GM19438 (cell line): Measurements from ENCODE around the gene CELF2.

Source experiments
- ATAC-seq: cut with Tn5 transposase; IDR thresholded peaks from one replicate; pipeline ENCODE4 v1.9.1; 2021; ENCODE audit warnings: low read depth; ENCODE audit not compliant: unreplicated experiment

The CELF2 gene

DNA sequence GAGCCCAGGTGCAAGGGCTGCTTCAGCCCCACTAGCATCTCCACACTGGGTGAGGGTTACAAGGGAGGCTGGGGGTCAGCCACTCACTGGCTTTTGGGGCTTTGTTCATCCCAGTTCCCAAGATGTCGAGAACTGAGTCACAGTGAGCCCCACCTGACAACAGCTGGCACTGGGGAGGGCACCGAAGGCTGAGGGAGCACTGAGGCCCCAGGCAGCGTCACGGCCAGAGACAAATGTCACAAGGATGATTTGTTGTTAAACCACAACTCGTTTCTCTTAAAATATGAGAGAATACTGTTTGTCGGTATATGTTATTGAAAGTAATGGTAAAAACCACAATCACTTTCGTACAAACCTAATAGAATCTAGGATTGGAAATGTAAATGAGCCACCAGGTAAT lies 219.9 kb downstream of the CELF2 start:
- no peak for ATAC-seq

DNA sequence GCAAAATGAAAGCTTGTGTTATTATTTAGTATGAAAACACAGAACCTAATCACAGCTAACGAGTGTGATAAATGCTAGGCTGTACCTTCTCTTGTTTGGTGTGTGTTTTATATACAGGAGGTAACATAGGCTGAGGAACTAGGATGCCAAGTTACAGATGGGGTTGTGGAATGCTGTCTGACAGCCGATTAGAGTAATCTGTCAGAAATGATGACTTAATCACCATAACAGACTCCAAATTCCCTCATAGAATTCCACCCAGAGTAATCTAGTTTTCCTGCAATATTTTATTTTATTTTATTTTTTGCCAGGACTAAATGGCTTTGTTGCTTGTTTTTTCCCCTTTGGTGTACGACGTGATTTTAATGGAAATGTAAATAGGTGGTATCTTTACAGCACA lies 221.2 kb downstream of the CELF2 start:
- no peak for ATAC-seq

DNA sequence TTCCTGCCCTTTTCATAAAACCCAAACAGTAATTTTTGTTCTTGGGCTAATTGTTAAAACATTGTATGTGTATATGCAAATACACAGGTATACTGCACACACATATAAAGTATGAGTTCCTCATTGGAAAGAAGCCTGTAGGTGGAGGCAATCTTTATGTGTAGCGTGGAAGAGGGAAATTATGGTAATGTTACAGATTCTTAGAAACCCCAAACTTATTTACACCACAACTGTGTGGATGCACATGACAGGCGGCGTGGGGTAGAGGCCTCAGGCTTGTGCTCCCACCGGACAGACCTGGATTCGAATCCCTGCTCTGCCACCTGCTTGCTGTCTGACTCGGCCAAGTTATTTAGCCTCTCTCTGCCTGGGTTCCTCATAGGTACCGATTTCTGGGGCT lies 223.0 kb downstream of the CELF2 start:
- no peak for ATAC-seq

DNA sequence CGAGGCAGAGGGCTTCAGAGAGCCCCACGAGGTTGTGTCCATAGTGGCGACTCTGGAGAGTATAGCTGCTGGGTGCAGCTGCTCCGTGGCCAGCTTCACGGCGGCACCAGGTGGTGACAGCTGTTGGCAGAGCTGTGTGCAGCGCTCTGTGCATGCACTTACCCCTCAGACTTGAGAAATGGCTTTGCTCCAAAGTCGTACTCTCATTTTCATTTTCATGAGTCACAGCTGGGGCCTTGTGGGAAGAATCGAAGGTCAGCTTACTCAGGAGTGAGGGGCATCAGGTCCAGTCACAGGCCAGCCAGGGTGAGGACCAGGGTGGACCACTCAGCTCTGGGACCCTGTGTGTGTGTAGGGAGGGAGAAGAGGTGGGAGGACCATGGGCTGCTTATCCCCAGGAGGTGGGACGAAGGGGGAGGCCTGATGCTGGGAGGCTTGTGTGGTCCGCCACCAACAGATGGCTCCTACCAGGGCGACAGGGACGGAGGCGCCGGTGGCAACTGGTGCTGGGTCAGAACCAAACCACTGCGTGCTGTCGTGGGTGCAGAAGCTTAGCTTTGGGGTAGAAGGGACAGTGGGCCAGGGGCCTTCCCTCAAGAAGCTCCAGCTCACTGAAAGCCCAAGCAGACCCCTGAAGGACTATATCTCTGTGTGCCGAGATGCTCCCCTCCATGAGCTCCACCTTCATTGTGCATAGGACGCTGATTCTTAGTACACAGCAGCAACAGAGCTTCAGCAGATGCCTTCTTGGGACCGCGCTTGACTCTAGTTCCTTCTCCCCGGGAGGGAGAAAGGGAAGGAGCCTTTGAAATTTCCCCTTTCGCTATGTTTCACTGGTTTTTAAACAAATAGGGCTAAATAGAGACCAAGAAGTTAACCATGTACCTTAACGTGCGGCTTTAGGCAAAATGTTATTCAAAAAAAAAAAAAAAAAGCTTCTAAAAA lies 225.0 kb downstream of the CELF2 start:
- peak; percentile 71 for ATAC-seq

- ATAC-seq = no peak
Measured at GRCh38 chr10:11243425-11244222, 226.0 kb downstream of the CELF2 start.

- no peak for ATAC-seq
Measured at GRCh38 chr10:11245095-11245479, 227.4 kb downstream of the CELF2 start.

DNA sequence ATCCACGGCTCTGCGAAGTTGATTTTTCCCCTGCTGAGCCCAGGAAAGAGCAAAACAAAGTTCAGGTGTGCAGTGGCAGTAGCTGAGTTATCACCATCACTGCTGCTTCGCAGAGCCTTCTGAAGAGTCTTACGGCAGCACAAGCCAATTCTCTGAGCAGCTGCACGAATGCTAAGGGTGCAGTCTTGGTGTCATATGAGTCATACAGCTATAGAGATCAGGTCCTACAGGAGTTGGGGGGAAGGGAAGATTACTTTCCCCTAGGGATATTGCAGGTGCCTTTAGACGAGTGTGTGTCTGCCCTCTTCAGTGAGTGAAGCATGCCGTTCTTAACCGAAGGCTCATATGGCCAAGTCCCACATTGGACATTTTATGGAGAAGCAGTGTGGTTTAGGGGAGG lies 227.8 kb downstream of the CELF2 start:
- peak; percentile 44 for ATAC-seq

DNA sequence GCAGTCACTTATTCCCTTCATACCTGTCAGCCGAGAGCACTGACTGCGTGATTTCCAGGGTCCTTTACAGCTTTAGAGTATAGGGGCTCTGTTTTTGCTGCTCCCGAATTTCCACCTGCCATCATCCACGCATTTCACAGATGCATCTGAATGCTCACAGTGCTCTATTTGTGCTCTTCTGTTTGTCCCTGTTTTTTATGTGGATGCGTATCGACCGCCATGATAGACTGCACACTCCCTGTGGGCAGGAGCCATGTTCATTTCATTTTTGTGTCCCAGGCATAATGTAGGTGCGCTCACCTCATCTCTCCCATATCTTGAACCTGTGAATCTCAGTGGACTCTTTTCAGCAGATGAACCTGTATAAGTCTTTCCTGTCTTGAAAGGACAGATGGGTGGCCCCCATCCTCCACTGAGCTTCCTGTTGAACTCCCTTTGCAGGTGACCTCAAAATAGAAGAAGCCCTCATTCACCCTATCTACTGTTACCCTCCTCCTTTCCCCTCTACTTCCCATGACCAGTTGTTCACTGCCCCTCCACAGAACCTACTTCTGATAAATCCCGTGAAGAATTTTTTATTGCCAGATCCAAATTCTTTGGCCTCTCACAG lies 228.4 kb downstream of the CELF2 start:
- ATAC-seq = no peak

DNA sequence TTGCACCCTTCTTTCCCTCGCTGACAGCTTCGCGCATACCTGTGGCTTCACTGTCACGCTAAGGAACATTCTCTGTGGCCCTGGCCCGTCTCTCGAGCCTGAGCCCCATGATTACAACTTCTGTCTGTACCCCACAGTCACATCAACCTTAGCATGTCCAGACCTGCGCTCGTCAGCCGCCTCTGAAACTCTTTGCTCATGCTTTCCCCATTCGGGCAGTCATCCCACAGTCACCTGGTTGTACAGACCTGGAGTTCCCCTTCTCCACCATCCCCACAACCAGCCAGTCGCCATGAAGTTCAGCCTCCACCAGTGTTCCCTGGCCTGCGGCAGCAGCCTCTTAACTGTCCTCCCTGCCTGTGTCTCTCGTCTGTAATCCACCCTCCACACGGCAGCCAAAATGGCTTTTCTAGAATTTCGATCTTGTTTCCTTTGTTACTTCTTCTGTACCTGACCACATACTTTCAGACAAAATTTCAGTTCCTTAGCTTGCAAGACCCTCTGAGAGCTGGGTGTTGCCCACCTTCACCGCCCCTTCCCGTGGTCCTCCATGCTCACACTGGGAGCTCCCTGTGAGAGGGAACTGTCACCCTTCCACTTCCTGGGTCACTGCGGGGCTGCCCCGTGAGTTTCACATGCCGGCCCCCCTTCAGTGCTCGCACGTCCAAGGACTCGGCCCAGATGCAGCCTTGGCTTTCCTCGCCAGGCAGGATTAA lies 229.2 kb downstream of the CELF2 start:
- ATAC-seq = no peak

DNA sequence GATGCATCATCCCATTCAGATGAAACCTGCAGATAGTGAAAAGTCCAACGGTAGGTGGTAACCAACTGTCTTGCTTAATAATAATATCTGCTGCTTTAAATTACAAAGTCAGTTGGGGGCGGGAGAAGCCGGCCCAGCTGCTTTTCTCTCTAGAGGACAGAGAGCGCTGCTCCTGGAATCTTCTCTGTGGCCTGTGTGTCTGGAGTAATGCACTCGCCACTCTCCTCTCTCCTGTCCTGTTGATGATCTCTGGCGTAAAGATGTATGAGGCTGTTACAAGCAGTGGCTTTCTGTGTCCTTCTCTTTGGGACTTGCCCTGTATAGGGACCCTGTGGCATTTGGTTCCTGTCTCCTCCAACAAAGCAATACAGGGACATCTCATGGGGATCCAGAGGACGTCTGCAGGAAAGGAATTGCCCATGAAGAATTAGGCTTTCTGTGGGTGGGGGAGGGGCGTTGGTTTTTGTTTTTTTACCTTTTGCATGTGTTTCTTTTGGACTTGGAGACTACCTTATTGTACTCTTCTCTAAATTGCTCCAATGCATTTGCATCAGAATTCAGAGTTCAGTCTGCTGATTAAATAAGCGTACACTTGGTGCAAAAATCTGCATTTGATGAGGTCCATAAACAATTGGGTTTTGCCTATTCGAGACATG lies 231.6 kb downstream of the CELF2 start:
- no peak for ATAC-seq

DNA sequence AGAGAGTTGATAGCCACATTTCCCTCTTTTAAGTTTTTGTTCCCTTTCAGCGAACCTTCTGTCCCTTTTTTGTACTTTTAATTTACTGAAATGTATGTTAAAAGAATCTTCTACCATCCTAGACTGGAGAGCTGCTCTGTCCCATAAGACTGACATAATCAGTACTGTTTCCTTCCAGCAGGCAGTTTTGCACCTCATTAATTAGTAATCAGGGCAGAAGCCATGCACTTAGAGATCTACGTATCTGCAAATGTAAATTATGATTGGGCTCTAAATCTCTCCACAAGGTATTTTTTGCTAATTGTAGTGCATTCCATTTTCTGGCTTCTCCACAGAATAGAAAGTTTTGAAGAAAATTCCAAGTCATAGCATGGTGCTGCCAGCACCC lies 232.1 kb downstream of the CELF2 start:
- no peak for ATAC-seq

- no peak for ATAC-seq
Measured at GRCh38 chr10:11250304-11250703, 232.6 kb downstream of the CELF2 start.

- ATAC-seq = no peak
Measured at GRCh38 chr10:11252887-11253286, 235.2 kb downstream of the CELF2 start.

DNA sequence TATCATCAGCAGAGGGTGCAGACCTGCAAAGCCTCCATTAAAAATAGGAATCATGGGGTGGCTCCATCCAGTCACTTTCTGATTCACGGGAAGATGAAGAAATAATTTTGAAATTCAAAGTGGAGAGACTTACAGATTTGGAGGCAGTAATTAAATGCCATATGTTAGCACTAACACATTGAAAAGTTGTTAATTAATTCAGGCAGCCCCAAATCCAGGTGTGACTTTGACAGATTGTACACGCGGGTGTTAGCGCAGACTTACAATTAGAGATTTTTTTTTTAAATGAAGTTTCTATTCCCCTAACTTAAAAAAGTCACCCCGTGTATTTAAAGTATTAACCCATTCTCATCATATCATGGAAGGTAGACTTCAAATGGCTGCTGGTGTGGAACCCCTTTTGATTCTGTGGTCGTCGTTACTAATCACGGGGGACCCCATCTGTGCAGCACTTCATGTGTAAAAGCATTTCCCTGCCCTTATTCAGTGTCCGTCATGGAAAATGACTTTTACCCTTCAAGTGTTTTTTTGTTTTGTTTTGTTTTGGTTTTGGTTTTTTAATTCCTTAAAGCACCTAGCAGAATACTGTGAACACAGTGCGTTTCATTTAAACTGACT lies 235.8 kb downstream of the CELF2 start:
- no peak for ATAC-seq

DNA sequence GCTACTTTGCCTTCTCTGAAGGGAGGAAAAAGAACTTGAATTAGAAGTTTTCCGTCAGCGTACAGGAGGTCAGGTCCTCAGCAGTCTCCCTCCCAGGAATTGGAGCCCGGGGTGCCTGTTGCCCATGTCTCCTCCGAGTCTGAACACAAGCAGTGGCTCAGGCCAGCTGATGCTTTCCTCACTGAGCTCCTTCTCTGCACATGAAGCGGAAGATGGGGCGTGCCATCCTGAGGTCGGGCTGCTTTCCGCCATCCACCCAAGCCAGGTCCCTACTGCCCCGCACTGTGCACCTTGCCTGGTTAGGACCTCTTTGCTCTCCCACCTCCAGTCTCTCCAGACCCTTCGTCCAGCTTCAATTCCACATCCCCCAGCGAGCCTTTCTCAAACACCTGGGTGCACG lies 237.5 kb downstream of the CELF2 start:
- ATAC-seq = no peak

DNA sequence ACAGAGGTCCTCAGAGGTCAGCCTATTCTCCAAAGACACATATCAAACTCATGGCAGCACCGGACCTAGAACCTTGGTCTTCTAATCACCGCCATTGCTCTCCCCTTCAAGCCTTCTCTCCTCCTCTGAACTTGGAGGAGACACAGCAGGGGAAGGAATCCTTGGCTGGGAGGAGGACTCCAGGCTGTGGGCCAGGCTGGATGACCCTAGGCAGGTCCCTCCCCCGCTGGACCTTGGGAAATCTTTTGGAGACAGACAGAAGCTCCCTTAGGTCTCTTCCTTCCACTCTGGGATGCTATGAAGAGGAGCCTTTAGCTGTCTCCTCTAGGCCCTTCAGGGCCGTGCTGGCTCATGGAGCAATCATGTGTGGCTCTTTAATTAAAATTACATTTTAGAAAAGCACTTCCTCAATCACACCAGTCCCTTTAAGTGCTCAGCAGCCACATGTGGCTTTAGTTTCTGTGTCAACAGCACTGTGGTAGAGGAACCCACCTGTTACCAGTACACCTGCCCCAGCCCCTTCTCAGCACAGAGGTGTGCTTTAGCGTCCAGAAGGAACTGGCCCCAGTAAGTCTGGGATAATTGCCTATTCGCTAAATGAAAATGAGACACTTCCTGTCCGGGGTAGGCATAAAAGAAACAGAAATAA lies 238.2 kb downstream of the CELF2 start:
- no peak for ATAC-seq

DNA sequence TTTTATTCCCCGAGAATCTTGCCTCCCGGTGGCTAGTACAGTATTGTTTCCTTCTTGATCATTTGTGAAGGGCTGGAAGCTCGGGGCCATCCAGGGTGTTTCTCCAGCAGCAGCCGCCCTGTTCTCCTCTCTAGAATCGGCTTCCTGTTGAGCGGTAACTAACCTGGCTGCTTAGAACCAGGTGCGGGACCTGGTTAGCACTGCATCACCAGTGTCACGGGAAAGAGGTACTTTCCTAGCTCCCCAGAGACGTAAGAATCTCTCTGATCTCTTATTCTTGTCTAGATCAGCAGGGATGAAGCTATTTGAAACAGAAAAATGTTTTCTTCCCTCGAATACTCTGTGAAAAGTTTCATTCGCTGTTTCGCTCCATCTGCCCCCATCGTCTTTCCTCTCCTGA lies 239.2 kb downstream of the CELF2 start:
- ATAC-seq = no peak

DNA sequence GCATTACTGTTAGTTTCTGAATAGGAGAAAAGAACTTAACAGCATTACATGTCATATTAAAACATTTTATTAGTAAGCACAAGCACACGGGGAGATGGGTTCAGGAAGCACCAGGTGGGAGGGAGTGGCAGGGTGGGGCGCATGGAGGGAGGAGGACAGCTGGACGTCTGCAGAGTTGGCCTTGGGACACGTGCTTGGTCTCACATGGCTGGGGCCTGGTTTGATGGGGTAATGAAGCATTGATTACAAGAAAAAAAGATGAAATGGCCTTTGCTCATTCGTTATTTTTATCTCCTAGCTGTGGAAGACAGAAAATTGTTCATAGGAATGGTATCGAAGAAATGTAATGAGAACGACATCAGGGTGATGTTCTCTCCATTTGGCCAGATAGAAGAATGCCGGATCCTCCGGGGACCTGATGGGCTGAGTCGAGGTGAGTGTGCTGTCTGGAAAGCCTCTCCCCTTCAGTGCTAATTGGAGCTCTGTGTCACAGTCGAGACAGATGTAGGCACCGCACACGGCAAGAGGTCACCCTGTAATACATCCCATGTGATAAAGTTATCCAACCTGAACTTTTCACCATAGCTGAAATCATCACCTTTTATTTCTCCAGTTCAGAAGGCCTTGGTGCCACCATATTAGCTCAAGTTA lies 239.9 kb downstream of the CELF2 start:
- ATAC-seq = no peak

DNA sequence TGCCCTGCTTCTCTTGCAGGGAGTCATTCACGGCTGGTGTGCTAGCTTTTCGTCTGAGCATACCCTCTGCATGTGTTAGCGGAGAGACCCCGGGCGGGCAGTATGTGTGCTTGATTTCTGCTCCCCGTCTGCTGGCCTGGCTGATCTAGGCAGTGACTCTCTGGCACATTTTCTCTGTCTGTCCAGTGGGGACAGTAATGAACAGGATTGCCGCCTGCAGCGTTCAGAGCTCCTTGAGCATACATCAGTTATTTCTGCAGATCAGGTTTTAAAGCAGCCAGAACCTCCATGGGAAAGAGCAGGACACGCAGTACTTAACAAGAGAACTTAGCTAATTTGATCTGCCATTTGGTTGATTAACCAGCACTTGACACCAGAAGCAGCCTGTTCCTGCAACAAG lies 242.5 kb downstream of the CELF2 start:
- no peak for ATAC-seq
